ENCODE data around the gene DNAH2.

- TF ChIP-seq CTCF (conservative IDR thresholded peaks at IDR 0.05; ENCODE audit: low read length), result no peak
- TF ChIP-seq EZH2phosphoT487 (IDR thresholded peaks at IDR 0.05; ENCODE audit: borderline replicate concordance, low read depth, low read length), result no peak
These were observed 52.3 kb downstream of the DNAH2 start for GRCh38 chr17:7769854-7770253.
